ENCODE measurements around the gene LCK. TPM values are rescaled to one million over a fixed set of nuclear protein-coding genes. Genes with fewer than 3 reads are reported as not detected.

The LCK gene
- polyA plus RNA-seq, 1 of the 3 experiments (the other 2 are of a cell fraction), result not detected

DNA sequence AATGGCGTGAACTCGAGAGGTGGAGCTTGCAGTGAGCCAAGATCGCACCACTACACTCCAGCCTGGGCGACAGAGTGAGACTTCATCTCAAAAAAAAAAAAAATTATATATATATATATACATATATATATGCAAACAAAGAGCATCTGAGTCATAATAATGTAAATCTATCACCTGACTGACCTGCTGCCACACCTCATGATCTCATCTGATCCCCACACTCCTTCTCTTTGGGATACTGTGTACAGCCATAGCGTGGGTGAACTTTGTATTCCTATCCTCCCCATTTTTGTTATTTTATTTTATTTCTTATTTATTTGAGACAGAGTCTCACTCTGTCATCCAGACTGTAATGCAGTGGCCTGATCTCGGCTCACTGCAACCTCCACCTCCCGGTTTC lies 38.2 kb downstream of the LCK start:
- POLR2A ChIA-PET, result no interaction called here
- no peak for DNase-seq
- Histone ChIP-seq H3K4me3 (ENCODE audit: low read depth in 2 of 2, low read length in 1 of 2) (no peak overlapping the region), H3K27me3 (ENCODE audit: insufficient read depth) (no peaks in the 10 kb centered on the region), H3K27ac (ENCODE audit: low read depth in 2 of 2, low read length in 1 of 2) (no peak overlapping the region), H3K9ac (no peak overlapping the region), H3K4me2 (no peak overlapping the region), H3K79me2 (ENCODE audit: insufficient read depth) (peaks cover 23% of the 10 kb centered on the region), H2AFZ (ENCODE audit: low read depth) (no peak overlapping the region), H3F3A (replicated peaks; ENCODE audit: insufficient read depth) (peaks cover 20% of the 10 kb centered on the region), H4K20me1 (ENCODE audit: insufficient read depth) (no peaks in the 10 kb centered on the region), H3K4me1 (ENCODE audit: control insufficient read depth in 1 of 2, insufficient read depth in 2 of 2, low read depth in 1 of 2, low read length in 1 of 2) (peaks cover 0 to 8% of the 10 kb centered on the region in 2 experiments; a peak in 2 of 4 replicates), H3K9me3 (no peaks in the 10 kb centered on the region), H3K9me2 (no peaks in the 10 kb centered on the region), H3K36me3 (replicated peaks in 1 of 2; ENCODE audit: control insufficient read depth in 1 of 2, insufficient read depth in 2 of 2, low read length in 1 of 2) (no peaks in the 10 kb centered on the region)
- CTCF ChIA-PET, result no interaction called here
- TF ChIP-seq MEF2A (IDR thresholded peaks at IDR 0.05; ENCODE audit: borderline replicate concordance, low read depth), result no peak
- TF ChIP-seq, protein P1, sequence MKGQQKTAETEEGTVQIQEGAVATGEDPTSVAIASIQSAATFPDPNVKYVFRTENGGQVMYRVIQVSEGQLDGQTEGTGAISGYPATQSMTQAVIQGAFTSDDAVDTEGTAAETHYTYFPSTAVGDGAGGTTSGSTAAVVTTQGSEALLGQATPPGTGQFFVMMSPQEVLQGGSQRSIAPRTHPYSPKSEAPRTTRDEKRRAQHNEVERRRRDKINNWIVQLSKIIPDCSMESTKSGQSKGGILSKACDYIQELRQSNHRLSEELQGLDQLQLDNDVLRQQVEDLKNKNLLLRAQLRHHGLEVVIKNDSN (IDR thresholded peaks at IDR 0.05; ENCODE audit: borderline replicate concordance, low read depth), result no peak
- no peak for TF ChIP-seq JUND (IDR thresholded peaks at IDR 0.05)
- TF ChIP-seq TAF1 (IDR thresholded peaks at IDR 0.05; ENCODE audit: borderline replicate concordance, low read depth, low read length), result no peak
- TF ChIP-seq, protein P2, sequence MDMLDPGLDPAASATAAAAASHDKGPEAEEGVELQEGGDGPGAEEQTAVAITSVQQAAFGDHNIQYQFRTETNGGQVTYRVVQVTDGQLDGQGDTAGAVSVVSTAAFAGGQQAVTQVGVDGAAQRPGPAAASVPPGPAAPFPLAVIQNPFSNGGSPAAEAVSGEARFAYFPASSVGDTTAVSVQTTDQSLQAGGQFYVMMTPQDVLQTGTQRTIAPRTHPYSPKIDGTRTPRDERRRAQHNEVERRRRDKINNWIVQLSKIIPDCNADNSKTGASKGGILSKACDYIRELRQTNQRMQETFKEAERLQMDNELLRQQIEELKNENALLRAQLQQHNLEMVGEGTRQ (IDR thresholded peaks at IDR 0.05; ENCODE audit: borderline replicate concordance, low read depth, low read length), result no peak
- no peak for TF ChIP-seq SMC3 (IDR thresholded peaks at IDR 0.05; ENCODE audit: low read depth, low read length)
- no peak for TF ChIP-seq TEAD4 (IDR thresholded peaks at IDR 0.05; ENCODE audit: borderline replicate concordance, insufficient read depth)
- no peak for TF ChIP-seq EP300 (IDR thresholded peaks at IDR 0.05; ENCODE audit: borderline replicate concordance in 1 of 2, low read depth in 1 of 2, low read length in 1 of 2)
- no peak for TF ChIP-seq NRF1 (IDR thresholded peaks at IDR 0.05; ENCODE audit: low read depth, low read length)
- TF ChIP-seq FOXM1 (IDR thresholded peaks at IDR 0.05; ENCODE audit: low read depth), result no peak
- no peak for TF ChIP-seq GATA2 (CRISPR knock-in tag; IDR thresholded peaks at IDR 0.05)
- TF ChIP-seq FOSL2 (IDR thresholded peaks at IDR 0.05; ENCODE audit: borderline replicate concordance, low read depth), result no peak
- TF ChIP-seq SIN3A (IDR thresholded peaks at IDR 0.05; ENCODE audit: borderline replicate concordance, low read depth, low read length), result no peak
- TF ChIP-seq, protein P3, sequence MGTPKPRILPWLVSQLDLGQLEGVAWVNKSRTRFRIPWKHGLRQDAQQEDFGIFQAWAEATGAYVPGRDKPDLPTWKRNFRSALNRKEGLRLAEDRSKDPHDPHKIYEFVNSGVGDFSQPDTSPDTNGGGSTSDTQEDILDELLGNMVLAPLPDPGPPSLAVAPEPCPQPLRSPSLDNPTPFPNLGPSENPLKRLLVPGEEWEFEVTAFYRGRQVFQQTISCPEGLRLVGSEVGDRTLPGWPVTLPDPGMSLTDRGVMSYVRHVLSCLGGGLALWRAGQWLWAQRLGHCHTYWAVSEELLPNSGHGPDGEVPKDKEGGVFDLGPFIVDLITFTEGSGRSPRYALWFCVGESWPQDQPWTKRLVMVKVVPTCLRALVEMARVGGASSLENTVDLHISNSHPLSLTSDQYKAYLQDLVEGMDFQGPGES (IDR thresholded peaks at IDR 0.05; ENCODE audit: low read depth, low read length), result no peak
- TF ChIP-seq EZH2phosphoT487 (IDR thresholded peaks at IDR 0.05; ENCODE audit: borderline replicate concordance, low read depth), result no peak
- TF ChIP-seq CHD2 (IDR thresholded peaks at IDR 0.05; ENCODE audit: low read length, partially characterized antibody), result no peak
- TF ChIP-seq, protein P4, sequence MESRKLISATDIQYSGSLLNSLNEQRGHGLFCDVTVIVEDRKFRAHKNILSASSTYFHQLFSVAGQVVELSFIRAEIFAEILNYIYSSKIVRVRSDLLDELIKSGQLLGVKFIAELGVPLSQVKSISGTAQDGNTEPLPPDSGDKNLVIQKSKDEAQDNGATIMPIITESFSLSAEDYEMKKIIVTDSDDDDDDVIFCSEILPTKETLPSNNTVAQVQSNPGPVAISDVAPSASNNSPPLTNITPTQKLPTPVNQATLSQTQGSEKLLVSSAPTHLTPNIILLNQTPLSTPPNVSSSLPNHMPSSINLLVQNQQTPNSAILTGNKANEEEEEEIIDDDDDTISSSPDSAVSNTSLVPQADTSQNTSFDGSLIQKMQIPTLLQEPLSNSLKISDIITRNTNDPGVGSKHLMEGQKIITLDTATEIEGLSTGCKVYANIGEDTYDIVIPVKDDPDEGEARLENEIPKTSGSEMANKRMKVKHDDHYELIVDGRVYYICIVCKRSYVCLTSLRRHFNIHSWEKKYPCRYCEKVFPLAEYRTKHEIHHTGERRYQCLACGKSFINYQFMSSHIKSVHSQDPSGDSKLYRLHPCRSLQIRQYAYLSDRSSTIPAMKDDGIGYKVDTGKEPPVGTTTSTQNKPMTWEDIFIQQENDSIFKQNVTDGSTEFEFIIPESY (IDR thresholded peaks at IDR 0.05; ENCODE audit: borderline replicate concordance, low read depth), result no peak
- TF ChIP-seq RFX5 (IDR thresholded peaks at IDR 0.05; ENCODE audit: low read length), result no peak
- WGBS (ENCODE audit: low lambda C conversion rate), result 95% methylated on average over 7 of the region's 7 CpGs

All from SK-N-SH (cell line).